Suprapubic skin (tissue), 4 donors: ENCODE measurements around the gene MARCHF3. TPM values are rescaled to one million over a fixed set of nuclear protein-coding genes. Genes with fewer than 3 reads are reported as not detected.
"Not testable (repeated sequence)": the region's sequence is repeated elsewhere in the genome, so short reads cannot be mapped to it uniquely, and the experiment has no call there.

ENCODE experiments used
- DNase-seq, 2 donors: peaks; one replicate each; pipeline ENCODE4 v3.0.0-alpha.2; 2019; ENCODE audit warnings: low spot score in 2 of 2
- H3K27ac ChIP-seq: fragments of 200-600 bp; sonication (generic); one replicate; pipeline ENCODE4 v1.5.1; 2019
- H3K27me3 ChIP-seq: fragments of 200-600 bp; sonication (generic); one replicate; pipeline ENCODE4 v1.5.1; 2019
- H3K36me3 ChIP-seq: fragments of 200-600 bp; sonication (generic); one replicate; pipeline ENCODE4 v1.5.1; 2019
- H3K4me1 ChIP-seq: fragments of 200-600 bp; sonication (generic); one replicate; pipeline ENCODE4 v1.5.1; 2019
- H3K4me3 ChIP-seq: fragments of 200-600 bp; sonication (generic); one replicate; pipeline ENCODE4 v1.5.1; 2019; ENCODE audit warnings: mild to moderate bottlenecking
- H3K9me3 ChIP-seq: fragments of 200-600 bp; sonication (generic); one replicate; pipeline ENCODE4 v1.5.1; 2019
- EP300 ChIP-seq: sonication (generic); formaldehyde crosslinking; IDR thresholded peaks from one replicate; pipeline ENCODE4 v1.6.1; 2017; ENCODE audit warnings: antibody characterized with exemption
- POLR2A ChIP-seq, 2 donors: fragments of 450-650 bp; IDR thresholded peaks; one replicate each; pipeline ENCODE4 v1.6.1; 2017; ENCODE audit warnings: antibody characterized with exemption in 2 of 2, mild to moderate bottlenecking in 2 of 2, moderate library complexity in 2 of 2
- POLR2AphosphoS5 ChIP-seq, 3 donors: sonication (generic); formaldehyde crosslinking; IDR thresholded peaks; one replicate each; pipeline ENCODE4 v1.6.1; 2017; ENCODE audit warnings: antibody characterized with exemption in 3 of 3
- whole genome bisulfite sequencing: methylation state at CpG from one replicate; pipeline ENCODE4 v1.1.5; 2018; 5-methylcytosine and 5-hydroxymethylcytosine counted together
- total RNA-seq, 4 donors: library from RNA; depleted of rRNA; stranded (reverse); fragments of >200 nt; gene quantifications; one replicate each; pipeline ENCODE4 v1.1.0, GENCODE V29; 2016
- TF ChIP-seq, protein P1 (sequence below), 2 donors: fragments of 200-600 bp in 1 of 2; fragments of 450-650 bp in 1 of 2; sonication (generic) in 1 of 2; IDR thresholded peaks; one replicate each; pipeline ENCODE4 v1.5.1; 2016 to 2019; ENCODE audit warnings: antibody characterized with exemption in 2 of 2, mild to moderate bottlenecking in 1 of 2, moderate library complexity in 1 of 2

The MARCHF3 gene
- total RNA-seq, 4 donors from 2014 or later: 13.9 to 34.8 (median 27.0) TPM

GRCh38 chr5:127011153-127011552, 19.2 kb downstream of the MARCHF3 start:
- 62% methylated on average over 4 of the region's 4 CpGs for WGBS
- no peaks in the 10 kb centered on the region for H3K36me3 ChIP-seq
- H3K9me3 ChIP-seq: no peaks in the 10 kb centered on the region
- H3K4me1 ChIP-seq: peaks cover 8% of the 10 kb centered on the region
- DNase-seq: no peak
- TF ChIP-seq, protein P1, sequence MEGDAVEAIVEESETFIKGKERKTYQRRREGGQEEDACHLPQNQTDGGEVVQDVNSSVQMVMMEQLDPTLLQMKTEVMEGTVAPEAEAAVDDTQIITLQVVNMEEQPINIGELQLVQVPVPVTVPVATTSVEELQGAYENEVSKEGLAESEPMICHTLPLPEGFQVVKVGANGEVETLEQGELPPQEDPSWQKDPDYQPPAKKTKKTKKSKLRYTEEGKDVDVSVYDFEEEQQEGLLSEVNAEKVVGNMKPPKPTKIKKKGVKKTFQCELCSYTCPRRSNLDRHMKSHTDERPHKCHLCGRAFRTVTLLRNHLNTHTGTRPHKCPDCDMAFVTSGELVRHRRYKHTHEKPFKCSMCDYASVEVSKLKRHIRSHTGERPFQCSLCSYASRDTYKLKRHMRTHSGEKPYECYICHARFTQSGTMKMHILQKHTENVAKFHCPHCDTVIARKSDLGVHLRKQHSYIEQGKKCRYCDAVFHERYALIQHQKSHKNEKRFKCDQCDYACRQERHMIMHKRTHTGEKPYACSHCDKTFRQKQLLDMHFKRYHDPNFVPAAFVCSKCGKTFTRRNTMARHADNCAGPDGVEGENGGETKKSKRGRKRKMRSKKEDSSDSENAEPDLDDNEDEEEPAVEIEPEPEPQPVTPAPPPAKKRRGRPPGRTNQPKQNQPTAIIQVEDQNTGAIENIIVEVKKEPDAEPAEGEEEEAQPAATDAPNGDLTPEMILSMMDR (IDR thresholded peaks at IDR 0.05): no peak
- no peak for TF ChIP-seq POLR2A (IDR thresholded peaks at IDR 0.05)
- no peak for TF ChIP-seq EP300
- no peak for TF ChIP-seq POLR2AphosphoS5 (IDR thresholded peaks at IDR 0.05)
- H3K27me3 ChIP-seq: no peaks in the 10 kb centered on the region
- no peak overlapping the region for H3K27ac ChIP-seq
- no peak overlapping the region for H3K4me3 ChIP-seq

DNA sequence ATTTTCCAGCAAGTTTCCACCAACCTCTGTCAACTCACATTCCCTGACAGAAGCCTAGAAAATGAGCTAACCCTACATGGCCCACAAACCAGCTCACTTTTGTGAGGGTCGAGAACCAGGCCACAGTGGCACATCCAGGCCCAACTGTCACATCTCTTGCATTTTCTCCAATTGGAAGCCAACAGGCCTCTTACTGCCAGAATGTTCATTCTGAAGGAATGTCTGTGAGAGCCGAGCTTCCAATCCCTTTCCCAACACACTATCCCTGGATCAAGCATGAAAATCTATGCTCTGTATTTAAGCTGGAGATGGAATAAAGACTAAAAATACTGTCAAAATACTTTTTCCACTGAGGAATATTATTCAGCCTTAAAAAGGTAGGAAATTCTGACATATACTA, 20.0 kb downstream of the MARCHF3 start:
- DNase-seq: no peak
- H3K27ac ChIP-seq: no peak overlapping the region
- H3K36me3 ChIP-seq: no peaks in the 10 kb centered on the region
- H3K4me3 ChIP-seq: no peak overlapping the region
- no peaks in the 10 kb centered on the region for H3K9me3 ChIP-seq
- WGBS: 54% methylated on average over 2 of the region's 2 CpGs
- peaks cover 8% of the 10 kb centered on the region for H3K4me1 ChIP-seq
- no peak for TF ChIP-seq POLR2AphosphoS5 (IDR thresholded peaks at IDR 0.05)
- H3K27me3 ChIP-seq: no peaks in the 10 kb centered on the region

DNA sequence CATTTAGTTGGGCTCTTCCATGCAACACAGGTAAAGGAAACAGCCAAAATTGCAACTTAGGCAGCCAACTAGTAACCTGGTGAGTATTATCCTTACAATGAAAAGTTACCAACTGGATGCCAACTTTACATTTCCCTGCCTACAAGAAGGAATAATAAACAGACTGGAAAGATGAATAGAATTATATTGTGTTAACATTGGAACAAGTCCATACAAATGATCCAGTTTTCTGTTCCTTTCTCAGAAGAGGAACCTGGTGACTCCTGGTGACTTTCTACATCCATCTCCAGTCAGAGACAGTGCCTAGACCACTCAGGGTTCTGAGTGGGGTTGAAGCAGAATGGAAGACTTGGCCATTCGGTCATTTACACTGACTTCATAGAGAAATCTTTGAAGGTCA, 20.6 kb downstream of the MARCHF3 start:
- 100% methylated on average over 1 of the region's 1 CpG for WGBS
- Histone ChIP-seq H3K9me3 (no peaks in the 10 kb centered on the region), H3K4me1 (peaks cover 8% of the 10 kb centered on the region), H3K27me3 (no peaks in the 10 kb centered on the region), H3K27ac (no peak overlapping the region), H3K4me3 (no peak overlapping the region), H3K36me3 (no peaks in the 10 kb centered on the region)
- DNase-seq: no peak
- no peak for TF ChIP-seq EP300
- TF ChIP-seq, protein P1 (IDR thresholded peaks at IDR 0.05): no peak
- TF ChIP-seq POLR2AphosphoS5 (IDR thresholded peaks at IDR 0.05): no peak
- TF ChIP-seq POLR2A (IDR thresholded peaks at IDR 0.05): no peak

DNA sequence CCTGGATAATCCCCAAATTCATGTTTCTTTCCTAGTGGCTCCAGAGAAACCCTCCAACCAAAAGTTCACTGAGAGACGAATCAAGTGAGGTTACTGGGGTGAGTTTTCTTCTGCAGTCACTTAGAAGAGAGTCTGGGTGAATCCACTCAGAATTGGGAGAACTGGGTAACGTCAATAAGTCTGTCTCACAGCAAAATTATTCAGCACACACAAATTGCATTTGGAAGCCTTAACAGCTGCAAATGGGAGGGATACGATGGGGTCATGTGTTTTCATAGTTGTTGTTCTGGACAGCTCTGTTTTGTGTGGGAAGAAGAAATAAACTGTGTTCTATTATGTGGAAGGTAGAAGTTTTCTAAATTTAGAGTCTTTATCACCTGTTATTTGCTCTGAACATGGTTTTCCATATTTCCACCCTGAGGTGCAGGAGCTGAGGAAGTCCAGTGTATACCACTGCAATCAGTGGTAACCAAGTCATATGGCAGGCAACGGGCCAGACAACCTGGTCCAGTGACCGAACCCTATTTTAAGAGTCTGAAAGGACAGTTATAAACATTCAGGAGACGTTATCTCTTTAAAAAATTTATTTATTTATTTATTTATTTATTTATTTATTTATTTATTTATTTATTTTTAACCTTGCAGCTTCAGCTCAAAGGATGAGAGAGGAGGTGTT, 21.9 kb downstream of the MARCHF3 start:
- Histone ChIP-seq H3K27me3 (no peaks in the 10 kb centered on the region), H3K4me1 (peaks cover 8% of the 10 kb centered on the region), H3K27ac (no peak overlapping the region), H3K4me3 (no peak overlapping the region), H3K36me3 (no peaks in the 10 kb centered on the region), H3K9me3 (no peaks in the 10 kb centered on the region)
- no peak for DNase-seq
- WGBS: 74% methylated on average over 6 of the region's 6 CpGs
- no peak for TF ChIP-seq POLR2A (IDR thresholded peaks at IDR 0.05)
- TF ChIP-seq EP300: no peak
- TF ChIP-seq, protein P1 (IDR thresholded peaks at IDR 0.05): no peak
- TF ChIP-seq POLR2AphosphoS5 (IDR thresholded peaks at IDR 0.05): no peak

DNA sequence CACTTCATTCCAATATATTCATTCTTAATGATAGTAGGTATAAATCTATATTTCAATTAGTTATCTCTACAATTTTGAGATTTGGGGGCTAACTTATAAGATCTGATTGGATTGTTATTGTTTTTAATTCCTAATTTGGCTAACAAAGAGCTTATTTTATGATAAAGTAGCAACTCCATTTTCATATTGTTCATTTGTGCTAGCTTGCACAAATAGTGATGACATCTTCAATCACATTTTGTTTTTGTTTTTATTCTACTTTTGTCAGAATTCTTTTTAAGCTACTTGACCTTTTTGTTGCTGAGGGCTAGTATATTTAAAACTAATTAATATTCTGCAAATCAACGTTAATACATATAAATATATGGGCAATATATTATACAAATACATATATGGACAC, 22.8 kb downstream of the MARCHF3 start:
- H3K27ac ChIP-seq: no peak overlapping the region
- no peaks in the 10 kb centered on the region for H3K9me3 ChIP-seq
- WGBS: 86% methylated on average over 1 of the region's 1 CpG
- H3K36me3 ChIP-seq: no peaks in the 10 kb centered on the region
- H3K27me3 ChIP-seq: no peaks in the 10 kb centered on the region
- no peak for DNase-seq
- H3K4me3 ChIP-seq: no peak overlapping the region
- H3K4me1 ChIP-seq: peaks cover 8% of the 10 kb centered on the region
- TF ChIP-seq, protein P1 (IDR thresholded peaks at IDR 0.05): no peak
- no peak for TF ChIP-seq POLR2AphosphoS5 (IDR thresholded peaks at IDR 0.05)
- TF ChIP-seq POLR2A (IDR thresholded peaks at IDR 0.05): no peak
- TF ChIP-seq EP300: no peak

GRCh38 chr5:127006744-127007143, 23.6 kb downstream of the MARCHF3 start:
- no peaks in the 10 kb centered on the region for H3K27me3 ChIP-seq
- TF ChIP-seq, protein P1 (IDR thresholded peaks at IDR 0.05): no peak
- TF ChIP-seq POLR2AphosphoS5 (IDR thresholded peaks at IDR 0.05) (no peak), POLR2A (IDR thresholded peaks at IDR 0.05) (no peak), EP300 (no peak)
- 29% methylated on average over 5 of the region's 5 CpGs for WGBS
- no peak overlapping the region for H3K27ac ChIP-seq
- no peak overlapping the region for H3K4me3 ChIP-seq
- DNase-seq: no peak
- H3K36me3 ChIP-seq: no peaks in the 10 kb centered on the region
- H3K4me1 ChIP-seq: peaks cover 8% of the 10 kb centered on the region
- no peaks in the 10 kb centered on the region for H3K9me3 ChIP-seq

- H3K27ac ChIP-seq, H3K9me3 ChIP-seq, H3K4me1 ChIP-seq, H3K36me3 ChIP-seq, H3K27me3 ChIP-seq, DNase-seq, H3K4me3 ChIP-seq: not testable (repeated sequence)
- whole genome bisulfite sequencing: 66% methylated on average over 3 of the region's 3 CpGs
Measured at GRCh38 chr5:127005282-127005681, 25.1 kb downstream of the MARCHF3 start.
